ENCODE data around the gene MYO15A. TPM values are rescaled to one million over a fixed set of nuclear protein-coding genes. Genes with fewer than 3 reads are reported as not detected.

The MYO15A gene
- total RNA-seq, 1 donor: 0.45 TPM

GRCh38 chr17:18185391-18185790 lies 76.8 kb downstream of the MYO15A start:
- TF ChIP-seq, protein P1, sequence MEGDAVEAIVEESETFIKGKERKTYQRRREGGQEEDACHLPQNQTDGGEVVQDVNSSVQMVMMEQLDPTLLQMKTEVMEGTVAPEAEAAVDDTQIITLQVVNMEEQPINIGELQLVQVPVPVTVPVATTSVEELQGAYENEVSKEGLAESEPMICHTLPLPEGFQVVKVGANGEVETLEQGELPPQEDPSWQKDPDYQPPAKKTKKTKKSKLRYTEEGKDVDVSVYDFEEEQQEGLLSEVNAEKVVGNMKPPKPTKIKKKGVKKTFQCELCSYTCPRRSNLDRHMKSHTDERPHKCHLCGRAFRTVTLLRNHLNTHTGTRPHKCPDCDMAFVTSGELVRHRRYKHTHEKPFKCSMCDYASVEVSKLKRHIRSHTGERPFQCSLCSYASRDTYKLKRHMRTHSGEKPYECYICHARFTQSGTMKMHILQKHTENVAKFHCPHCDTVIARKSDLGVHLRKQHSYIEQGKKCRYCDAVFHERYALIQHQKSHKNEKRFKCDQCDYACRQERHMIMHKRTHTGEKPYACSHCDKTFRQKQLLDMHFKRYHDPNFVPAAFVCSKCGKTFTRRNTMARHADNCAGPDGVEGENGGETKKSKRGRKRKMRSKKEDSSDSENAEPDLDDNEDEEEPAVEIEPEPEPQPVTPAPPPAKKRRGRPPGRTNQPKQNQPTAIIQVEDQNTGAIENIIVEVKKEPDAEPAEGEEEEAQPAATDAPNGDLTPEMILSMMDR (IDR thresholded peaks at IDR 0.05; ENCODE audit: insufficient read depth, low read length): no peak
- peak overlapping the region; percentile 89 for H3K4me3 ChIP-seq (ENCODE audit: low read depth, low read length)
- DNase-seq (ENCODE audit: low read depth): peak; percentile 60

DNA sequence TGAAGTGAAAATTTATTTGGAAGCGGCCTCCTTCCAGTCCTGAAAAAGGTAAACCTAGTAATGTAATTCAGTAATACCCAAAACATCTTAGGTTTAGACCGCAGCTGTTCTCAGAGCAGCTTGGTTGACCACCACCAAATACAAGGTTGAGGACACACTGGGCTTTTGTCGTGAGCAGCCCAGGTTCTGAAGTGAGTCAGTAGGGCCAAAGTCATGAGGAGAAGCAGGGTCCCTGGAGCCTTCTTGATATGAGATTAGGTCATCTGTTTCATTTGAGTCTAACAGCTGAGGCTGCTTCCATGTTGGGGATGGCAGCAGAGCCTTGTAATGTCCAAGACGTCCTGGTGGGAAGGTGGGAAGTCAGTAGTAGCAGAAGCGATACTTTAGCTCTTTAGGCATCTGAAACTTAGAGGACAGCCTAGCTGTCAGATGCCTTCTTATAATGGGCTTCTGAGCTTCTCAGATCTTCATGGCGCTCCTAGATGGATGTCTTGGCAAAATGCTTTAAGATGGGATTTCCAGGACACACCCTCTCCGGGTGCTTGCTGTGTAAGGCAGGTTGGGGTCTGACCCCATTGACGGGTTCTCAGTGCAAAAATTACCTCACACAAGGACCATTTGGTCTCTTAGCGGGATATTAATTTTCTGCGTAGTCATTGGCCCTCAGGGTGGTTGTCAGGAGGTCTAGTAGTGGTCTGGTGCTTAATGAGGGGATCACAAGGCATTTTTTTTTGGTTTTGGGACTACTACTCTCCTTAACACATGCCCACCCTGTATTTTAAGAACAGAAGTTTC lies 77.5 kb downstream of the MYO15A start:
- TF ChIP-seq, protein P1 (IDR thresholded peaks at IDR 0.05; ENCODE audit: insufficient read depth, low read length): no peak
- H3K4me3 ChIP-seq (ENCODE audit: low read depth, low read length): peak overlapping the region; percentile 89
- peak; percentile 33 for DNase-seq (ENCODE audit: low read depth)

- TF ChIP-seq, protein P1 (IDR thresholded peaks at IDR 0.05; ENCODE audit: insufficient read depth, low read length): no peak
- peak; percentile 88 for DNase-seq (ENCODE audit: low read depth)
- peak overlapping the region; percentile 89 for H3K4me3 ChIP-seq (ENCODE audit: low read depth, low read length)
These were observed 78.0 kb downstream of the MYO15A start for GRCh38 chr17:18186627-18186982.

DNA sequence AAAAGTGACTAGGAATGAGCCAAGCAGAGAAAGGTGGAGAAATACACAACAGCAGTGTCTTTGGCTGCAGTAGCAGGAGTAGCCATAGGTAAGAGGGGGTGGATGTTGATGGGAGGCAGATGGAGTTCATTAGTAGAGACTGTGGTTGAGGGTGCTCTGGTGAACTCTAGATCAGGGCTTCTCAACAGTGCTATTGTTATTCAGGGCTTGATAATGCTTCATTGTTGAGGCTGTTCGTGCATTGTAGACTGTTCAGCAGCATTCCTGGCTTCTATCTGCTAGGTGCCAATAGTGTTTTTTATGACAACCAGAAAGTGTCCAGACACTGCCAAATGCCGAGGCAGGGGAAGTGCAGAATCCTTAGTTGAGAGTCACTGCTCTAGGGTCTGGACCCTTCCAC lies 78.7 kb downstream of the MYO15A start:
- peak overlapping the region; percentile 89 for H3K4me3 ChIP-seq (ENCODE audit: low read depth, low read length)
- DNase-seq (ENCODE audit: low read depth): peak; percentile 66
- TF ChIP-seq, protein P1 (IDR thresholded peaks at IDR 0.05; ENCODE audit: insufficient read depth, low read length): no peak

GRCh38 chr17:18187821-18188761 lies 79.5 kb downstream of the MYO15A start:
- TF ChIP-seq, protein P1 (IDR thresholded peaks at IDR 0.05; ENCODE audit: insufficient read depth, low read length): no peak
- DNase-seq (ENCODE audit: low read depth): peak; percentile 68
- peak overlapping the region; percentile 89 for H3K4me3 ChIP-seq (ENCODE audit: low read depth, low read length)

DNA sequence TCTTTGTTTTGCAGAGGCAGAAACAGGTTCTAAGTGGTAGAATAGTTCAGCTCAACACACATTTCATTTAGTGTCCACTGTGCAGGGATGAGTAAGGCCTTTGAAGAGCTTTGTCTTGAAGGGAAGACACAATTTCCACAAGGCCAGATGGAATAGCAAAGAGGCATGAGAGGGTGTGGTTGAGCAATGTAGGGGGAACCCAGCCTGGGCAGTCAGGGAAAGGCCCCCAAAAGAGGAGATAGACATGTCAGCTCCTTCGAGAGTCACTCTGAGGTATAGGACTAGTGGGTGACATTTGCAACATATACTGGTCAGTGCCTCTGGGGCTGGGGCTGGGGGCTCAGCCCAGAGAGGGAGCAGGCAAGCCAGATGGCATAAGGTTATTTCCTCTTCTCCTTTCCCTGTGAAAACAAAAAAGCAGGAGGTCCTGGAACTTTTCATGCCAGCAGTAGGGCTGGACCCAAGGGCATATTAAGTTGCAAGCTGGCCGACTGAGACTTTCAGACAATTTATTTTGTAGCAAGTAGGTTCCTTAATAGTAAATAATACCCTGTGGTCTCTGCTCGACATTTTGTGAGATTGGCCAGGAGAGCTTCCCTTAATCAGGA lies 82.2 kb downstream of the MYO15A start:
- DNase-seq (ENCODE audit: low read depth): no peak
- TF ChIP-seq, protein P1 (IDR thresholded peaks at IDR 0.05; ENCODE audit: insufficient read depth, low read length): no peak
- no peak overlapping the region for H3K4me3 ChIP-seq (ENCODE audit: low read depth, low read length)
